Tibial artery (tissue), 4 donors: ENCODE results near the gene HES2.

Experiments used
- DNase-seq, 2 donors: peaks; one replicate each; pipeline ENCODE4 v3.0.0-alpha.2; 2019
- H3K27ac ChIP-seq, 2 donors: fragments of 200-600 bp; sonication (generic) in 1 of 2; 1 replicate in 1 of 2; 2 replicates in 1 of 2; pipeline ENCODE4 v1.5.1; 2018 to 2019; ENCODE audit warnings: mild to moderate bottlenecking in 1 of 2
- H3K27me3 ChIP-seq, 2 donors: fragments of 200-600 bp; sonication (generic) in 1 of 2; one replicate each; pipeline versions ENCODE4 v1.5.1 to v1.6.0; 2016 to 2019
- H3K36me3 ChIP-seq, 3 donors: fragments of 200-600 bp; sonication (generic) in 2 of 3; one replicate each; pipeline ENCODE4 v1.5.1; 2016 to 2019; ENCODE audit warnings: mild to moderate bottlenecking in 2 of 3
- H3K4me1 ChIP-seq, 4 donors: fragments of 200-600 bp; sonication (generic) in 2 of 4; 1 replicate in 3 of 4; 2 replicates in 1 of 4; pipeline ENCODE4 v1.5.1; 2016 to 2019
- H3K4me3 ChIP-seq, 2 donors: fragments of 200-600 bp; sonication (generic) in 1 of 2; 1 replicate in 1 of 2; 2 replicates in 1 of 2; pipeline ENCODE4 v1.5.1; 2018 to 2019; ENCODE audit warnings: mild to moderate bottlenecking in 2 of 2
- H3K9me3 ChIP-seq, 3 donors: fragments of 200-600 bp; sonication (generic) in 1 of 3; one replicate each; pipeline ENCODE4 v1.5.1; 2016 to 2019
- intact Hi-C: fragments of 100-400 bp; cut with DNase I; formaldehyde crosslinking; loops from one replicate; pipeline ENCODE4 v1.15.0; 2023; ENCODE audit warnings: low total_unique reads
- TF ChIP-seq, protein P1 (sequence below), 2 experiments: fragments of 200-600 bp in 1 of 2; fragments of 450-650 bp in 1 of 2; IDR thresholded peaks; one replicate each; pipeline ENCODE4 v1.5.1; 2017 to 2019; ENCODE audit warnings: antibody characterized with exemption in 2 of 2, mild to moderate bottlenecking in 1 of 2, moderate library complexity in 1 of 2

HES2 gene

GRCh38 chr1:6393400-6394187, 26.1 kb downstream of the HES2 start, which contains the start of gene ACOT7:
ACOT7 (minus strand) TSS chr1:6393767; CDS start chr1:6393399, 368 bp downstream.
- Histone ChIP-seq H3K27me3 (peaks cover 0 to 2% of the 10 kb centered on the region in 2 donors), H3K4me1 (peaks cover 0 to 18% (median 12%) of the 10 kb centered on the region in 4 donors), H3K27ac (peak within 1 kb of the TSS; percentile 92 to 97), H3K4me3 (peak within 1 kb of the TSS; percentile 58 to 73), H3K36me3 (no peaks in the 10 kb centered on the region), H3K9me3 (no peaks in the 10 kb centered on the region)
- intact Hi-C loops = loop anchor here (2.0 to 5.0 kb wide), 2 partner anchors 195 to 401 kb away; partner anchors contain the start of genes NPHP4 and RPL22
- peak; percentile 83 to 92 for DNase-seq
- TF ChIP-seq, protein P1, sequence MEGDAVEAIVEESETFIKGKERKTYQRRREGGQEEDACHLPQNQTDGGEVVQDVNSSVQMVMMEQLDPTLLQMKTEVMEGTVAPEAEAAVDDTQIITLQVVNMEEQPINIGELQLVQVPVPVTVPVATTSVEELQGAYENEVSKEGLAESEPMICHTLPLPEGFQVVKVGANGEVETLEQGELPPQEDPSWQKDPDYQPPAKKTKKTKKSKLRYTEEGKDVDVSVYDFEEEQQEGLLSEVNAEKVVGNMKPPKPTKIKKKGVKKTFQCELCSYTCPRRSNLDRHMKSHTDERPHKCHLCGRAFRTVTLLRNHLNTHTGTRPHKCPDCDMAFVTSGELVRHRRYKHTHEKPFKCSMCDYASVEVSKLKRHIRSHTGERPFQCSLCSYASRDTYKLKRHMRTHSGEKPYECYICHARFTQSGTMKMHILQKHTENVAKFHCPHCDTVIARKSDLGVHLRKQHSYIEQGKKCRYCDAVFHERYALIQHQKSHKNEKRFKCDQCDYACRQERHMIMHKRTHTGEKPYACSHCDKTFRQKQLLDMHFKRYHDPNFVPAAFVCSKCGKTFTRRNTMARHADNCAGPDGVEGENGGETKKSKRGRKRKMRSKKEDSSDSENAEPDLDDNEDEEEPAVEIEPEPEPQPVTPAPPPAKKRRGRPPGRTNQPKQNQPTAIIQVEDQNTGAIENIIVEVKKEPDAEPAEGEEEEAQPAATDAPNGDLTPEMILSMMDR (IDR thresholded peaks at IDR 0.05) = peak in 1 of 2 experiments; percentile 21

DNA sequence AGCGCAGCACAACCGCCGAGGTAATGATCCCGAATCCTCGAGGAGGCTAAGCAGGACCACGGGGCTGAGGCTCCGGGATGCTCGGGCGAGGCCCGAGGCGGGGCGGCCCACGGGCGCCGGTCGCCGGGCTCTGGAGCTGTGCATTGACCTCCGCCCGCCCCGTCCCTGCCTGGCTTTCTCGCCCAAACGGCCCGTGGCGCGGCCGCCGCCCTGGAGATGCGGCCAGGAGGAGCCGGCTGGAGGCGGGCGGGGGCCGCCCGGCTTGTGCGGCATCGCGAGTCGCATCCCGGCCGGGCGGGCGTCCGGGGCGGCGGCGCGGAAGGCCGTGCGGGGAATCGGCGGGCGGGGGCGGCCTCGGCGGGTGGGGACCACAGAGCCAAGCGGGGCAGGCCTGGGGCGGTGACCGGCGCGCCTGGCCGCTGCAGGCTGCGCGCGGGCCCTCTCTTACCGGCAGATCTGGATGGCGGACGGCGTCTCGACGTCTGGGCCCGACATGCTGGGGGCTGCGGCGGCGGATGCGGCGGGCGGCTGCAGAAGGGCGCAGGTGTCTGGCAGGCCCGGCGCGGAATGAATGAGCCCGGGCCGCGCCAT, 26.8 kb downstream of the HES2 start:
- Histone ChIP-seq H3K36me3 (no peaks in the 10 kb centered on the region), H3K9me3 (no peaks in the 10 kb centered on the region), H3K27ac (peak overlapping the region; percentile 92 to 97), H3K27me3 (no peaks in the 10 kb centered on the region), H3K4me3 (peak overlapping the region; percentile 58 to 73), H3K4me1 (peaks cover 0 to 18% (median 12%) of the 10 kb centered on the region in 4 donors)
- intact Hi-C loops = loop anchor here (2.0 to 5.0 kb wide), 2 partner anchors 194 to 401 kb away; partner anchors contain the start of genes NPHP4 and RPL22
- DNase-seq = no peak
- TF ChIP-seq, protein P1 (IDR thresholded peaks at IDR 0.05) = no peak

DNA sequence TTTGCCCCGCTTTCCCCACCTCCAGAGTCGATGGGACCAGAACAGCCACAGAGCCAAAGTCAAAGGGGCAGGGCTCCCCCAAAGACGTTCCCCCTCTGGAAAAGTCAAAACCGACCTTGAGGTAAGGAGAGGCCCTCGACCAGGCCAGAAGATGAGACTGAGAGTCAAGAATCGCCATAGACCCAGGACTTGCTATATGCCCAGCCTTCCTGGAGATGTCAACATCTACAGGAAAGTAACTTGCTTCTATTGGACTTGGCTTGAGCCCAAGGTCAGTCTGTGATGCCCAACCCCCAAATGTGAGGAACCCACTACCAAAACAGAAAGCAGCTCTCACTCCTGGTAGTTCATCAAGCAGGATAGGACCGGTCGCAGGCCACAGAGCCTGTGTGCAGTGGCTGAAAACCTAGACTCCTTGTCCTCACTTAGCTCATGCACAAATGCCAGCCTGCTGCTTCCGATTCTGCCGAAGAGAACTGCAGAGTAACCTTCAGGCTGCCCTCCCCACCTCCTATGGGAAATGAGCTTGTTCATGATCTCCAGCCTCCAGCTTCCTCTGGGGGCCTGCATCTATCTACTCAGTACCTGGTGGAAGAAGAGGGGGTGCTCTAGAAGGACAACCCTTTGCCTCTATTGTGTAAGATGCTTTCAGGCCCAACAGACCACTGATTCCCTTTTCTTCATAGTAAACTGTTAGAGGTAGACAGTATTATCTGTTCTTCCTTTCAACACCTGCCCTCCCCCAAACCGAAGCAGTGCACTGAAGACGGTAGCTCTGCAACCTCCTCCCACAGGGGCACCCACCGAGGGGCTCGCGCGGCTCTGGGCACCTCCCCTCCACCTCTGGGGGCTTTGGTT, 27.5 kb downstream of the HES2 start:
- intact Hi-C loops = loop anchor here (2.0 to 5.0 kb wide), 2 partner anchors 193 to 400 kb away; partner anchors contain the start of genes NPHP4 and RPL22
- no peak overlapping the region for H3K27ac ChIP-seq
- no peak for DNase-seq

DNA sequence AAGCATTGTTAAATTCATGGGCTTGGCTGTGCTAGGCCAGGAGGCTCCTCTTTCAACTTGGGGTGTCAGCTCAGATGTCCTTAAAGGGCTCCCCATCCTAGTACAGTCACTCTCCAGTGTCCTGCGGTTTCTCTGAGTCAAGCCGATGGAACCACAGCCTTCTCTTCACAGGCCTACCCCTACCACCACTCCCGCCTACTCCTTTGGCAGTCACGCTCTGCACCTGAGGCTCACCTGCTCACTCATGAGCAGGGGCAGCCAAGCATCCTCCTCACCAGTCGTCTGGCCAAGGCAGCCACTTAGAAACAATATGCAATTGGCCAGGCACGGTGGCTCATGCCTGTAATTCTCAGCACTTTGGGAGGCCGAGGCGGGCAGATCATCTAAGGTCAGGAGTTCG, 29.7 kb downstream of the HES2 start:
- Histone ChIP-seq H3K27me3 (no peaks in the 10 kb centered on the region), H3K27ac (no peak overlapping the region), H3K9me3 (no peaks in the 10 kb centered on the region), H3K36me3 (no peaks in the 10 kb centered on the region), H3K4me3 (no peak overlapping the region), H3K4me1 (peaks cover 0 to 21% (median 15%) of the 10 kb centered on the region in 4 donors)
- no peak for DNase-seq
- TF ChIP-seq, protein P1 (IDR thresholded peaks at IDR 0.05) = no peak
- intact Hi-C loops = loop anchor here (5.0 kb wide), 1 partner anchor 398 kb away; the partner anchor contains the start of gene NPHP4

More for the DNA sequence above, 27.5 kb downstream of the HES2 start:
- TF ChIP-seq, protein P1 (IDR thresholded peaks at IDR 0.05) = no peak
- Histone ChIP-seq H3K4me3 (peak overlapping the region; percentile 58 to 73), H3K27me3 (no peaks in the 10 kb centered on the region), H3K4me1 (peaks cover 0 to 18% (median 12%) of the 10 kb centered on the region in 4 donors), H3K36me3 (no peaks in the 10 kb centered on the region), H3K9me3 (no peaks in the 10 kb centered on the region)

GRCh38 chr1:6386371-6386949, 33.3 kb downstream of the HES2 start:
- Histone ChIP-seq H3K9me3 (no peaks in the 10 kb centered on the region), H3K4me1 (peaks cover 0 to 8% (median 0%) of the 10 kb centered on the region in 4 donors), H3K4me3 (no peak overlapping the region), H3K27ac (no peak overlapping the region), H3K36me3 (no peaks in the 10 kb centered on the region), H3K27me3 (no peaks in the 10 kb centered on the region)
- intact Hi-C loops = loop anchor here (2.0 kb wide), 1 partner anchor 20 kb away; no protein-coding TSS in a partner anchor
- DNase-seq = no peak
- TF ChIP-seq, protein P1 (IDR thresholded peaks at IDR 0.05) = no peak
